Sigmoid colon (tissue), 4 donors: ENCODE results near the gene PLXND1.

Experiments used
- EP300 ChIP-seq, 4 donors: sonication (generic); formaldehyde crosslinking; IDR thresholded peaks; one replicate each; pipeline ENCODE4 v1.6.1; 2017; ENCODE audit warnings: antibody characterized with exemption in 4 of 4
- POLR2A ChIP-seq, 2 donors: fragments of 450-650 bp; IDR thresholded peaks; one replicate each; pipeline ENCODE4 v1.6.1; 2016; ENCODE audit warnings: antibody characterized with exemption in 2 of 2, mild to moderate bottlenecking in 2 of 2, moderate library complexity in 2 of 2
- POLR2AphosphoS5 ChIP-seq, 4 donors: sonication (generic); formaldehyde crosslinking; IDR thresholded peaks; one replicate each; pipeline ENCODE4 v1.6.1; 2017; ENCODE audit warnings: antibody characterized with exemption in 4 of 4
- TF ChIP-seq, protein P1 (sequence below), 4 experiments: fragments of 450-650 bp in 3 of 4; fragments of 200-600 bp in 1 of 4; IDR thresholded peaks; one replicate each; pipeline ENCODE4 v1.5.1; 2016 to 2019; ENCODE audit warnings: antibody characterized with exemption in 4 of 4, mild to moderate bottlenecking in 3 of 4, moderate library complexity in 2 of 4

DNA sequence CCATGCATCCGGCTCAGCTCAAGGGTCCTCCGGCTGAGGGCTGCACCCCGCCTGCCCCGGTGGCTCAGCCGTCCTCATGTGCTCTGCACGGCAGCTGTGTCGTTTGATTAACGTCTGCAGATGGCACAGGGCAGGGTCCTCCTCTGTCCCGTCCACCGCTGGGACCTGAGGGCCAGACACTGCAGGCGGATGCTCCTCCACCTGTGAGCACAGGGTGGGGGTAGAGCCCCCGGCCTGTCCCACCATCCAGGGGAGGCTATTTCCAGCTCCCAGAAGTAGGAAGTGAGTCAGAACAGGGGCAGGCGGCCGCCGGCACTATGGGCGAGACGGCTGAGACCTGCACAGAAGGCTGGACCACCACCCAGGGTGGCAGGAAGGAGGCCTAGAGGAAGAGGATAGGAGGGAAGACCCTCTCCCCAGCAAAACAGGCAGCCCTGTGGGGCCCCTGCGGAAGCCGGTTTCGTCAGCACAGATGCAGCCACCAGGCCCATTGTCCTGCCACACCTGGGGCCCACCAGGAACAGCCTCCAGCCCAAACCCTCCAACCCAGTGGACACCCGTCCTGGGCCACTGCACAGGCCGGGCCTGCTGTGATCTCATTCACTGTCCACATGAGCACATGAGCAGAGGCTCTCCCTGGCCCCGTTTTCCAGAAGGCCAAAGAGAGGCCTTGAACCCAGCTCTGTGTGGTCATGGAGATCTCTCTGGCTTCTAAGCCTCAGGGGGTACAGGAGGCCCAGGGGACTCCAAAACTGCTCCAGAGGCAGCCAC is 12.6 kb upstream of the PLXND1 start:
- TF ChIP-seq POLR2AphosphoS5 (IDR thresholded peaks at IDR 0.05) (no peak), POLR2A (IDR thresholded peaks at IDR 0.05) (no peak), EP300 (IDR thresholded peaks at IDR 0.05) (no peak)
- TF ChIP-seq, protein P1, sequence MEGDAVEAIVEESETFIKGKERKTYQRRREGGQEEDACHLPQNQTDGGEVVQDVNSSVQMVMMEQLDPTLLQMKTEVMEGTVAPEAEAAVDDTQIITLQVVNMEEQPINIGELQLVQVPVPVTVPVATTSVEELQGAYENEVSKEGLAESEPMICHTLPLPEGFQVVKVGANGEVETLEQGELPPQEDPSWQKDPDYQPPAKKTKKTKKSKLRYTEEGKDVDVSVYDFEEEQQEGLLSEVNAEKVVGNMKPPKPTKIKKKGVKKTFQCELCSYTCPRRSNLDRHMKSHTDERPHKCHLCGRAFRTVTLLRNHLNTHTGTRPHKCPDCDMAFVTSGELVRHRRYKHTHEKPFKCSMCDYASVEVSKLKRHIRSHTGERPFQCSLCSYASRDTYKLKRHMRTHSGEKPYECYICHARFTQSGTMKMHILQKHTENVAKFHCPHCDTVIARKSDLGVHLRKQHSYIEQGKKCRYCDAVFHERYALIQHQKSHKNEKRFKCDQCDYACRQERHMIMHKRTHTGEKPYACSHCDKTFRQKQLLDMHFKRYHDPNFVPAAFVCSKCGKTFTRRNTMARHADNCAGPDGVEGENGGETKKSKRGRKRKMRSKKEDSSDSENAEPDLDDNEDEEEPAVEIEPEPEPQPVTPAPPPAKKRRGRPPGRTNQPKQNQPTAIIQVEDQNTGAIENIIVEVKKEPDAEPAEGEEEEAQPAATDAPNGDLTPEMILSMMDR (IDR thresholded peaks at IDR 0.05), result no peak
